Measurements from ENCODE around the gene C10orf90. TPM values are rescaled to one million over a fixed set of nuclear protein-coding genes. Genes with fewer than 3 reads are reported as not detected.

The C10orf90 gene
- total RNA-seq, 1 experiment from 2014 or later, result 0.67 TPM

DNA sequence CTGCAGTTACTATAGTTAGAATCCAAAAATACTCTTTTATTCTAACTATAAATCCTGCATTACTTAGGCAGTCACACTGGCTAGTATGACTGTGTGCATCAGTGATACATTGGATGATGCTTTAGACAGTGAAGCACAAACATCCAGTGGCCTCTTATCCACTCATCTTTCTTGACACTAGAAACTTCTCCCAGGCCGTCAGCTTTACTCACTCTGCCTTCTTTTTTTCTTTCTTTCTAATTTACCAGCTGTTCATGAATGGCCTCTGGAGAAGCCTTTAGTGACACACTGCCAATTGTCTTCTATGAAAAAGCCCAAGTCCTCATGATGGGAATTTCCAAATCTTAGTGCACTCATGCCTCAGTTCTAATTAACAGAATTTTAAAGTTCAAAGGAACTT is 26.2 kb upstream of the C10orf90 start:
- Histone ChIP-seq H3K9me3 (ENCODE audit: control insufficient read depth, insufficient read depth, low read depth, low read length) (no peaks in the 10 kb centered on the region), H3K4me1 (ENCODE audit: control insufficient read depth, insufficient read depth, low read length) (no peaks in the 10 kb centered on the region), H3K36me3 (ENCODE audit: control insufficient read depth, insufficient read depth, low read length) (no peaks in the 10 kb centered on the region), H3K4me3 (ENCODE audit: low read depth in 2 of 2, low read length in 2 of 2) (no peak overlapping the region), H3K27ac (ENCODE audit: low read length) (no peak overlapping the region), H3K27me3 (ENCODE audit: control insufficient read depth, insufficient read depth, low read length) (peaks cover 11% of the 10 kb centered on the region; the same call in 1 of the 2 replicates)
- TF ChIP-seq, protein P1, sequence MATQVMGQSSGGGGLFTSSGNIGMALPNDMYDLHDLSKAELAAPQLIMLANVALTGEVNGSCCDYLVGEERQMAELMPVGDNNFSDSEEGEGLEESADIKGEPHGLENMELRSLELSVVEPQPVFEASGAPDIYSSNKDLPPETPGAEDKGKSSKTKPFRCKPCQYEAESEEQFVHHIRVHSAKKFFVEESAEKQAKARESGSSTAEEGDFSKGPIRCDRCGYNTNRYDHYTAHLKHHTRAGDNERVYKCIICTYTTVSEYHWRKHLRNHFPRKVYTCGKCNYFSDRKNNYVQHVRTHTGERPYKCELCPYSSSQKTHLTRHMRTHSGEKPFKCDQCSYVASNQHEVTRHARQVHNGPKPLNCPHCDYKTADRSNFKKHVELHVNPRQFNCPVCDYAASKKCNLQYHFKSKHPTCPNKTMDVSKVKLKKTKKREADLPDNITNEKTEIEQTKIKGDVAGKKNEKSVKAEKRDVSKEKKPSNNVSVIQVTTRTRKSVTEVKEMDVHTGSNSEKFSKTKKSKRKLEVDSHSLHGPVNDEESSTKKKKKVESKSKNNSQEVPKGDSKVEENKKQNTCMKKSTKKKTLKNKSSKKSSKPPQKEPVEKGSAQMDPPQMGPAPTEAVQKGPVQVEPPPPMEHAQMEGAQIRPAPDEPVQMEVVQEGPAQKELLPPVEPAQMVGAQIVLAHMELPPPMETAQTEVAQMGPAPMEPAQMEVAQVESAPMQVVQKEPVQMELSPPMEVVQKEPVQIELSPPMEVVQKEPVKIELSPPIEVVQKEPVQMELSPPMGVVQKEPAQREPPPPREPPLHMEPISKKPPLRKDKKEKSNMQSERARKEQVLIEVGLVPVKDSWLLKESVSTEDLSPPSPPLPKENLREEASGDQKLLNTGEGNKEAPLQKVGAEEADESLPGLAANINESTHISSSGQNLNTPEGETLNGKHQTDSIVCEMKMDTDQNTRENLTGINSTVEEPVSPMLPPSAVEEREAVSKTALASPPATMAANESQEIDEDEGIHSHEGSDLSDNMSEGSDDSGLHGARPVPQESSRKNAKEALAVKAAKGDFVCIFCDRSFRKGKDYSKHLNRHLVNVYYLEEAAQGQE (IDR thresholded peaks at IDR 0.05; ENCODE audit: insufficient read depth in 1 of 2, low read depth in 2 of 2, low read length in 1 of 2), result no peak
- TF ChIP-seq, protein P2, sequence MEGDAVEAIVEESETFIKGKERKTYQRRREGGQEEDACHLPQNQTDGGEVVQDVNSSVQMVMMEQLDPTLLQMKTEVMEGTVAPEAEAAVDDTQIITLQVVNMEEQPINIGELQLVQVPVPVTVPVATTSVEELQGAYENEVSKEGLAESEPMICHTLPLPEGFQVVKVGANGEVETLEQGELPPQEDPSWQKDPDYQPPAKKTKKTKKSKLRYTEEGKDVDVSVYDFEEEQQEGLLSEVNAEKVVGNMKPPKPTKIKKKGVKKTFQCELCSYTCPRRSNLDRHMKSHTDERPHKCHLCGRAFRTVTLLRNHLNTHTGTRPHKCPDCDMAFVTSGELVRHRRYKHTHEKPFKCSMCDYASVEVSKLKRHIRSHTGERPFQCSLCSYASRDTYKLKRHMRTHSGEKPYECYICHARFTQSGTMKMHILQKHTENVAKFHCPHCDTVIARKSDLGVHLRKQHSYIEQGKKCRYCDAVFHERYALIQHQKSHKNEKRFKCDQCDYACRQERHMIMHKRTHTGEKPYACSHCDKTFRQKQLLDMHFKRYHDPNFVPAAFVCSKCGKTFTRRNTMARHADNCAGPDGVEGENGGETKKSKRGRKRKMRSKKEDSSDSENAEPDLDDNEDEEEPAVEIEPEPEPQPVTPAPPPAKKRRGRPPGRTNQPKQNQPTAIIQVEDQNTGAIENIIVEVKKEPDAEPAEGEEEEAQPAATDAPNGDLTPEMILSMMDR (IDR thresholded peaks at IDR 0.05), result no peak
- TF ChIP-seq POLR2AphosphoS5 (IDR thresholded peaks at IDR 0.05; ENCODE audit: low read depth, low read length), result no peak
- CTCF ChIA-PET, result no interaction called here
- BruUV-seq (replicated peaks), result no TSS peak
- POLR2A ChIA-PET, result no interaction called here
- ATAC-seq (no peak), DNase-seq (ENCODE audit: low read depth, low spot score) (no peak)
- in situ Hi-C loops (cut with HindIII; ENCODE audit: low pct_unique_long_range_greater_than_20kb, low sequenced_read_pairs), result no loop called here
- intact Hi-C loops (cut with micrococcal nuclease; ENCODE audit: unreplicated experiment), result no loop called here

DNA sequence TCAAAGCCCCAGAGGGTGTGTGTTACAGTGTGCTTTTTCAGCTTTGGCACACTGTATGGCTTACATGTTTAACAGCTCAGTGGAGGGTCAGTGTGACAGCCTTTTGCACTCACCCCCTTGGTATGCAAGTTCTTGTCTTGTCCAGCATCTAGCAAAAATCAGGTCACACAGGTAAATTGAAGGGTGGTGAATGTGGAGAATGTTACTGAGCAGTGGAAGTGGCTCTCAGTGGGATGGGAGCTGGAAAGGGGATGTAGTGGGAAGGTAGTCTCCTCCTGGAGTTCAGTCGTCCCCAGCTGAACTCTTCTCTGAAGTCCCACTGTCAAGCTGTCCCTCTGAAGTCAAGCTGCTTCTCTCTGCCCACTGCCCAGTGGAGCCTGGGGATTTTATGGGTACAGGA is 21.0 kb upstream of the C10orf90 start:
- TF ChIP-seq, protein P1 (IDR thresholded peaks at IDR 0.05; ENCODE audit: insufficient read depth in 1 of 2, low read depth in 2 of 2, low read length in 1 of 2), result no peak
- TF ChIP-seq, protein P2 (IDR thresholded peaks at IDR 0.05), result no peak
- TF ChIP-seq POLR2AphosphoS5 (IDR thresholded peaks at IDR 0.05; ENCODE audit: low read depth, low read length) (no peak), TCF7L2 (IDR thresholded peaks at IDR 0.05; ENCODE audit: low read depth, low read length) (no peak), SIN3A (IDR thresholded peaks at IDR 0.05; ENCODE audit: borderline replicate concordance, insufficient read depth, low read depth, low read length) (no peak)
- H3K27me3 ChIP-seq (ENCODE audit: control insufficient read depth, insufficient read depth, low read length), result peaks cover 2% of the 10 kb centered on the region; the same call in 1 of the 2 replicates
- no peaks in the 10 kb centered on the region for H3K4me1 ChIP-seq (ENCODE audit: control insufficient read depth, insufficient read depth, low read length)
- intact Hi-C loops (cut with micrococcal nuclease; ENCODE audit: unreplicated experiment), result no loop called here
- BruUV-seq (replicated peaks), result no TSS peak
- in situ Hi-C loops (cut with HindIII; ENCODE audit: low pct_unique_long_range_greater_than_20kb, low sequenced_read_pairs), result no loop called here
- no peaks in the 10 kb centered on the region for H3K36me3 ChIP-seq (ENCODE audit: control insufficient read depth, insufficient read depth, low read length)
- H3K4me3 ChIP-seq (ENCODE audit: low read depth in 2 of 2, low read length in 2 of 2), result no peak overlapping the region
- H3K27ac ChIP-seq (ENCODE audit: low read length), result no peak overlapping the region
- no peaks in the 10 kb centered on the region for H3K9me3 ChIP-seq (ENCODE audit: control insufficient read depth, insufficient read depth, low read depth, low read length)
- no peak for ATAC-seq
- DNase-seq (ENCODE audit: low read depth, low spot score), result no peak
- ChIA-PET CTCF (no interaction called here), POLR2A (no interaction called here)
